Measurements from ENCODE around the gene GPR17.
A peak's percentile ranks its signal among the peaks of the same experiment; 100 is the strongest.

The GPR17 gene

DNA sequence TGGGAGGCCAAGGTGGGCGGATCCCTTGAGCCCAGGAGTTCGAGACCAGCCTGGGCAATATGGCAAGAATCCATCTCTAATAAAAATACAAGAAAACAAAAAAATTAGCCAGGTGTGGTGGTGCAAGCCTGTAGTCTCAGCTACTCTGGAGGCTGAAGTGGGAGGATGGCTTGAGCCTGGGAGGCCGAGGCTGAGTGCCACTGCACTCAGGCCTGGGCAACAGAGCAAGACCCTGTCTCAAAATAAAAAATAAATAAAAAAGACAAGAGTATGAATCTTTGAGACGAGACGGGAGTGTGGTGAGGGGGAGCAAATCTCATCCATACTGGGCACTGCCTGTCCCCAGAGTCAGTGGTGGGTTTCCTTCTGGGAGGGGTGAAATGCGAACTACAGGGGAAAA, 12.2 kb downstream of the GPR17 start:
- no peak overlapping the region for H2AK5ac ChIP-seq (ENCODE audit: low read length)
- H3K18ac ChIP-seq (ENCODE audit: low read length), result no peak overlapping the region
- no peak overlapping the region for H3K27ac ChIP-seq (ENCODE audit: low read depth, low read length)
- WGBS (ENCODE audit: extremely low coverage, insufficient coverage, insufficient read length), result no CpG with 5 or more reads among the region's 6 CpGs
- no peak overlapping the region for H3K14ac ChIP-seq (ENCODE audit: low read length)
- H4K12ac ChIP-seq (ENCODE audit: low read depth, low read length), result no peak overlapping the region
- peaks cover 0 to 2% of the 10 kb centered on the region in 2 experiments for H3K36me3 ChIP-seq (ENCODE audit: control insufficient read depth in 1 of 2, insufficient read depth in 2 of 2, low read length in 2 of 2)
- no peak overlapping the region for H4K91ac ChIP-seq (ENCODE audit: low read depth, low read length)
- no peak overlapping the region for H3K4me2 ChIP-seq (ENCODE audit: low read length)
- peaks cover 7% of the 10 kb centered on the region for H3K9me3 ChIP-seq (ENCODE audit: insufficient read depth, low read depth, low read length)
- peaks cover 18% of the 10 kb centered on the region for H3K79me1 ChIP-seq (ENCODE audit: low read length)
- H3K9ac ChIP-seq (ENCODE audit: low read length), result no peak overlapping the region
- H3K27me3 ChIP-seq (ENCODE audit: insufficient read depth, low read length), result no peaks in the 10 kb centered on the region
- H4K8ac ChIP-seq (ENCODE audit: low read depth, low read length), result no peak overlapping the region
- H3K4me1 ChIP-seq (ENCODE audit: control insufficient read depth in 1 of 2, insufficient read depth in 2 of 2, low read length in 2 of 2), result peaks cover 26 to 30% of the 10 kb centered on the region in 2 experiments
- H2BK120ac ChIP-seq (ENCODE audit: insufficient read depth, low read length, poor library complexity), result no peak overlapping the region
- H2BK5ac ChIP-seq (ENCODE audit: low read depth, low read length, poor library complexity), result no peak overlapping the region
- H3K4me3 ChIP-seq (ENCODE audit: low read depth, low read length), result no peak overlapping the region
- no peak overlapping the region for H3K23ac ChIP-seq (ENCODE audit: low read length)
- H2AFZ ChIP-seq (ENCODE audit: insufficient read depth, low read length, poor library complexity), result no peak overlapping the region
- no peak for DNase-seq
- peaks cover 4% of the 10 kb centered on the region for H3K79me2 ChIP-seq (ENCODE audit: control insufficient read depth, insufficient read depth, low read length, poor library complexity)
- H2BK12ac ChIP-seq (ENCODE audit: low read length), result no peak overlapping the region
- no peak overlapping the region for H3K4ac ChIP-seq (ENCODE audit: low read depth, low read length)

GRCh38 chr2:127658641-127659407, 12.9 kb downstream of the GPR17 start:
- no CpG with 5 or more reads among the region's 20 CpGs for WGBS (ENCODE audit: extremely low coverage, insufficient coverage, insufficient read length)
- H3K23ac ChIP-seq (ENCODE audit: low read length), result no peak overlapping the region

GRCh38 chr2:127659408-127660290, 13.7 kb downstream of the GPR17 start:
- Histone ChIP-seq H2BK120ac (ENCODE audit: insufficient read depth, low read length, poor library complexity) (no peak overlapping the region), H3K14ac (ENCODE audit: low read length) (no peak overlapping the region), H3K4ac (ENCODE audit: low read depth, low read length) (no peak overlapping the region), H3K18ac (ENCODE audit: low read length) (no peak overlapping the region), H3K9ac (ENCODE audit: low read length) (no peak overlapping the region), H3K79me2 (ENCODE audit: control insufficient read depth, insufficient read depth, low read length, poor library complexity) (peaks cover 4% of the 10 kb centered on the region), H3K79me1 (ENCODE audit: low read length) (peaks cover 20% of the 10 kb centered on the region), H2AFZ (ENCODE audit: insufficient read depth, low read length, poor library complexity) (no peak overlapping the region), H3K4me1 (ENCODE audit: control insufficient read depth in 1 of 2, insufficient read depth in 2 of 2, low read length in 2 of 2) (peaks cover 32 to 44% of the 10 kb centered on the region in 2 experiments), H3K9me3 (ENCODE audit: insufficient read depth, low read depth, low read length) (peaks cover 6% of the 10 kb centered on the region), H3K4me2 (ENCODE audit: low read length) (no peak overlapping the region), H3K23ac (ENCODE audit: low read length) (no peak overlapping the region), H4K8ac (ENCODE audit: low read depth, low read length) (no peak overlapping the region), H3K36me3 (ENCODE audit: control insufficient read depth in 1 of 2, insufficient read depth in 2 of 2, low read length in 2 of 2) (no peaks in the 10 kb centered on the region), H2BK12ac (ENCODE audit: low read length) (no peak overlapping the region), H4K91ac (ENCODE audit: low read depth, low read length) (no peak overlapping the region), H3K27ac (ENCODE audit: low read depth, low read length) (no peak overlapping the region), H3K4me3 (ENCODE audit: low read depth, low read length) (no peak overlapping the region), H2AK5ac (ENCODE audit: low read length) (no peak overlapping the region), H3K27me3 (ENCODE audit: insufficient read depth, low read length) (peaks cover 4% of the 10 kb centered on the region), H2BK5ac (ENCODE audit: low read depth, low read length, poor library complexity) (no peak overlapping the region), H4K12ac (ENCODE audit: low read depth, low read length) (no peak overlapping the region)
- DNase-seq, result no peak
- WGBS (ENCODE audit: extremely low coverage, insufficient coverage, insufficient read length), result no CpG with 5 or more reads among the region's 14 CpGs

More at GRCh38 chr2:127658641-127659407, 12.9 kb downstream of the GPR17 start:
- Histone ChIP-seq H4K12ac (ENCODE audit: low read depth, low read length) (no peak overlapping the region), H4K8ac (ENCODE audit: low read depth, low read length) (no peak overlapping the region), H2AFZ (ENCODE audit: insufficient read depth, low read length, poor library complexity) (no peak overlapping the region), H2BK120ac (ENCODE audit: insufficient read depth, low read length, poor library complexity) (no peak overlapping the region), H3K79me1 (ENCODE audit: low read length) (peaks cover 18% of the 10 kb centered on the region), H3K4ac (ENCODE audit: low read depth, low read length) (no peak overlapping the region), H3K18ac (ENCODE audit: low read length) (no peak overlapping the region), H4K91ac (ENCODE audit: low read depth, low read length) (peak overlapping the region; percentile 0), H3K14ac (ENCODE audit: low read length) (no peak overlapping the region), H3K79me2 (ENCODE audit: control insufficient read depth, insufficient read depth, low read length, poor library complexity) (peaks cover 4% of the 10 kb centered on the region), H2AK5ac (ENCODE audit: low read length) (no peak overlapping the region), H3K27me3 (ENCODE audit: insufficient read depth, low read length) (no peaks in the 10 kb centered on the region), H2BK5ac (ENCODE audit: low read depth, low read length, poor library complexity) (no peak overlapping the region), H3K27ac (ENCODE audit: low read depth, low read length) (no peak overlapping the region), H2BK12ac (ENCODE audit: low read length) (no peak overlapping the region), H3K4me3 (ENCODE audit: low read depth, low read length) (no peak overlapping the region), H3K4me2 (ENCODE audit: low read length) (no peak overlapping the region), H3K9ac (ENCODE audit: low read length) (no peak overlapping the region), H3K4me1 (ENCODE audit: control insufficient read depth in 1 of 2, insufficient read depth in 2 of 2, low read length in 2 of 2) (peaks cover 31 to 36% of the 10 kb centered on the region in 2 experiments), H3K36me3 (ENCODE audit: control insufficient read depth in 1 of 2, insufficient read depth in 2 of 2, low read length in 2 of 2) (peaks cover 0 to 2% of the 10 kb centered on the region in 2 experiments), H3K9me3 (ENCODE audit: insufficient read depth, low read depth, low read length) (peaks cover 5% of the 10 kb centered on the region)
- no peak for DNase-seq

GRCh38 chr2:127660291-127660578, 14.3 kb downstream of the GPR17 start:
- WGBS (ENCODE audit: extremely low coverage, insufficient coverage, insufficient read length), result no CpG with 5 or more reads among the region's 10 CpGs
- Histone ChIP-seq H2BK120ac (ENCODE audit: insufficient read depth, low read length, poor library complexity) (no peak overlapping the region), H2BK5ac (ENCODE audit: low read depth, low read length, poor library complexity) (no peak overlapping the region)

More at GRCh38 chr2:127660291-127660578, 14.3 kb downstream of the GPR17 start:
- Histone ChIP-seq H3K79me1 (ENCODE audit: low read length) (peaks cover 20% of the 10 kb centered on the region), H3K14ac (ENCODE audit: low read length) (no peak overlapping the region), H2AFZ (ENCODE audit: insufficient read depth, low read length, poor library complexity) (no peak overlapping the region), H2AK5ac (ENCODE audit: low read length) (no peak overlapping the region), H3K23ac (ENCODE audit: low read length) (no peak overlapping the region), H3K4ac (ENCODE audit: low read depth, low read length) (no peak overlapping the region), H3K4me3 (ENCODE audit: low read depth, low read length) (no peak overlapping the region), H3K27me3 (ENCODE audit: insufficient read depth, low read length) (peaks cover 5% of the 10 kb centered on the region), H3K36me3 (ENCODE audit: control insufficient read depth in 1 of 2, insufficient read depth in 2 of 2, low read length in 2 of 2) (no peaks in the 10 kb centered on the region), H3K18ac (ENCODE audit: low read length) (no peak overlapping the region), H3K4me2 (ENCODE audit: low read length) (no peak overlapping the region), H3K79me2 (ENCODE audit: control insufficient read depth, insufficient read depth, low read length, poor library complexity) (peaks cover 4% of the 10 kb centered on the region), H3K9ac (ENCODE audit: low read length) (no peak overlapping the region), H3K9me3 (ENCODE audit: insufficient read depth, low read depth, low read length) (peaks cover 8% of the 10 kb centered on the region), H4K12ac (ENCODE audit: low read depth, low read length) (no peak overlapping the region), H4K8ac (ENCODE audit: low read depth, low read length) (no peak overlapping the region), H2BK12ac (ENCODE audit: low read length) (peak overlapping the region; percentile 63), H3K4me1 (ENCODE audit: control insufficient read depth in 1 of 2, insufficient read depth in 2 of 2, low read length in 2 of 2) (peaks cover 32 to 45% of the 10 kb centered on the region in 2 experiments), H4K91ac (ENCODE audit: low read depth, low read length) (no peak overlapping the region), H3K27ac (ENCODE audit: low read depth, low read length) (no peak overlapping the region)
- DNase-seq, result no peak

Data from trophoblast cell (in vitro differentiated cells and primary cell).